Measurements from ENCODE around the gene DUSP16.
"Not testable (repeated sequence)": the region's sequence is repeated elsewhere in the genome, so short reads cannot be mapped to it uniquely, and the experiment has no call there.

DUSP16 gene

DNA sequence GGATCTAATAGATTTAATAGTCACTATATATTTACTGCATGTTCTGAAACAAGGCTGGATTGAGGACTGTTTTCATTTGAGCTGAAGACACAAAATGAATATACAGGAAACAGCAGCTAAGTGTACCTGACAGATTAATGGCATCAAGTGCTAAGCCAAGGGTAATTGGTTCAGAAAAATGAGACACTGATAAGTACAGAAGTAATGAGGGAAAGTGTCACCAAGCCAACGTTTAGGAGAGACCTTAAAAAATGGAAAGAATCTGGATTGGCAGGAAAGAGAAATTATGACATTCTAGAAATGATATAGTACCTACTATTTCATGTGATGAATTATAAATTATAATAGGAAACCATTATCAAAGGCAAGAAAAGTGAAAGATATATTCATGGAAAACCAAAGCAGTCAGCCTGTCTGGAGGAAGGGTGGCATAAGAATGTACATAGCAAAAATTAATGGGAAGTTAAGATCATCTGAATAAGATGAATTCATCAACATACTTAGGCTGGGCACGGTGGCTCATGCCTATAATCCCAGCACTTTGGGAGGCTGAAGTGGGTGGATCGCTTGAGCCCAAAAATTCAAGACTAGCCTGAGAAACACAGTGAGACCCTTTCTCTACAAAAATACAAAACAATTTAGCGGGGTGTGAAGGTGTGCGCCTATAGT lies 21.0 kb upstream of the DUSP16 start:
- DNase-seq: no peak

DNA sequence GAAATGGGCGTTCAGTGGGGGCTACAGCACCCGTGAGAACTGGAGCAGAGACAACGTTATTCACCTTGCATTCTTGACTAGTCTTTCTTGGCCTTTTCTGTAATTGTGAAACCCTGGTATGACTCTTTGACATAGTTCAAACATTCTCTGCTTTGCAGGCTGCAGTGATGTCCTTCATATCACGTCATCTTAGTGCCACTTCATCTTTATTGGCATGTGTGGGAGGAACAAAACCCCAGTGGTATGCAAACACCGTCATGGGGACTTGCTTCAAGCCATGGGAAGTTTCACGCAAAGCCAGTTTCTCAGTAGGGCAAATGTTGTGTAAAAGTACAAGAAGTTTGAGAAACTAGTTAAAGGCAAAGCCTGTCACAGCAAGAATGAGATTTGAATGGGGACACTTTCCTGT lies 20.2 kb upstream of the DUSP16 start:
- no peak for DNase-seq

DNA sequence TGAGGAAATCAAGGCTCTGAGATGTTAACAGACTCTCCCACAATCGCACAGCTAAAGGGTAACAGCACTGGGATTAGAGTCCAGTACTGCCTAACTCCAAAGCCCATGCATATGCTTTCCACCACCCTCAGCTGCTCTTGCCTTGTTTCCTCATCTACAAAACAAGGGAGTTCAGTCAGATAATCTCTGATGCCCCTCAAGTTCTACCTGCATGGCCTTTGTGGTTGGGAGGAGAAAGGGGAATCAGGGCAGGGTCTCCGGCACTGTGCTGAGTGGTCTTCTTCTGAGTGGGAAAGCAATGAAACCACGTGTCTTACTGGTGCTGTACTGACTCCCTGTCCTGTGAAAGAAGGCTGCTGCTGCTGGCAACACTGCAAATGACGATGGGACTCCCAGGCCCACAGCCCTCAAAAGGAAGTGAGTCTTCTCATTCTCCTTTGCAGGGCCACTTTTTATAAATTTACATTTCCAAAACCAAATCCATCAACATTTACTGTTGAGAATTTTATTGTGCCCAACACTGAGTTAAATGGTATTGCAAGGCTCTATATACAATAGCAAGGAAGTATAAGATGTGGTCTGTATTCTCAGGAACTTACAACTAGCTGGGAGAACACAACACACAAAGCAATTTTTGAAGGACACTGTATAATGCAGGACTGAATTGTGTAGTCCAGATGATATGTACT lies 19.7 kb upstream of the DUSP16 start:
- DNase-seq: no peak

DNA sequence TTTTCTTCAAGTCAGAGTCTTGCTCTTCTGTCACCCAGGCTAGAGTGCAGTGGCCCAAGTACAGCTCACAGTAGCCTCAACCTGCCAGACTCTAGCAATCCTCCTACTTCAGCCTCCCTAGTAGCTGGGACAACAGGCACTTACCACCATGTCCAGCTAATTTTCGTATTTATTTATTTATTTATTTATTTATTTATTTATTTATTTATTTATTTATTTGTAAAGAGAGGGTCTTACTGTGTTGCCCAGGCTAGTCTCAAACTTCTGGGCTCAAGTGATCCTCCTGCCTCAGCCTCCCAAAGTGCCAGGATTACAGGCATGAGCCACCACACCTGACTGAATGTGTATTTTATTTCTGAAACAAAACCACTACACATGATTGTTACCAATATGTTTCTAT lies 18.1 kb upstream of the DUSP16 start:
- DNase-seq: not testable (repeated sequence)

DNA sequence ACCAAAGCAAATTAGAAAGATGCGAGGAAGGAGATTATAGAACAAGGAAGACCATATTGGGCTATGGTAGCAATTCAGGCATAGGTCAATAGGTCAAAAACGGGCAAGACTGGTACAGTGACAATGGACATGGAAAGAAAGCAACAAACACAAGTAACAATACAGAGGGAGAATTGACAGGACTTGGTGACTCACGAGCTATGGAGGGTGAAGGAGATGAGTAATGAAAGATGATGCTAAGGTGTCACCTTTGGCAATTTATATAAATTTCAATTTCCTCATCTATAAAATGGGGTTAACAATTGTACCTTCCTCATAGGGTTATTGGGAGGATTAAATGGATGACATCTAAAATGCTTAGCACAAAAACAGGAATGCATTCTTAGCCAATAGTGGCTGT lies 15.1 kb upstream of the DUSP16 start:
- no peak for DNase-seq

DNA sequence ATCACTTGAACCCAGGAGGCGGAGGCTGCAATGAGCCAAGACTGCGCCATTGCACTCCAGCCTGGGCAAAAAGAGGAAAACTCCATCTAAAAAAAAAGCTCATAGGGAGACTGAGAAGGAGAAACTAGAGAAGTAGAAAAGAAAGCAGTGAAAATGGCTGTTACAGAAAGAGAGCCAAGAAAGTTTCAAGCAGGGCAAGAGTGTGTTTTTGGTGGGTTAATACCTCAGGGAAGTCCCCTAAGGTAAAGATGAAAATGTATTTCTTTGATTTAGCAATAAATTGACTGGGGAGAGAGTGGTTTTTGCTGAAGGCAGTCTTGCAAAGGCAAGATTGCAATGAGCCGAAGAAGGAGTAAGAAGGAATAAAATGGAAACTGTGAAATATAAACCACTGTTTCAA lies 10.0 kb upstream of the DUSP16 start:
- no peak for DNase-seq

DNA sequence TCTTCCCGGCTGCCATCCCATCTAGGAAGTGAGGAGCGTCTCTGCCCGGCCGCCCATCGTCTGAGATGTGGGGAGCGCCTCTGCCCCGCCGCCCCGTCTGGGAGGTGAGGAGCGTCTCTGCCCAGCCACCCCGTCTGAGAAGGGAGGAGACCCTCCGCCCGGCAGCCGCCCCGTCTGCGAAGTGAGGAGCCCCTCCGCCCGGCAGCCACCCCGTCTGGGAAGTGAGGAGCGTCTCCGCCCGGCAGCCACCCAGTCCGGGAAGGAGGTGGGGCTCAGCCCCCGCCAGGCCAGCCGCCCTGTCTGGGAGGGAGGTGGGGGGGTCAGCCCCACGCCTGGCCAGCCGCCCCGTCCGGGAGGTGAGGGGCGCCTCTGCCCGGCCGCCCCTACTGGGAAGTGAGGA lies 3.3 kb upstream of the DUSP16 start:
- DNase-seq: not testable (repeated sequence)

DNA sequence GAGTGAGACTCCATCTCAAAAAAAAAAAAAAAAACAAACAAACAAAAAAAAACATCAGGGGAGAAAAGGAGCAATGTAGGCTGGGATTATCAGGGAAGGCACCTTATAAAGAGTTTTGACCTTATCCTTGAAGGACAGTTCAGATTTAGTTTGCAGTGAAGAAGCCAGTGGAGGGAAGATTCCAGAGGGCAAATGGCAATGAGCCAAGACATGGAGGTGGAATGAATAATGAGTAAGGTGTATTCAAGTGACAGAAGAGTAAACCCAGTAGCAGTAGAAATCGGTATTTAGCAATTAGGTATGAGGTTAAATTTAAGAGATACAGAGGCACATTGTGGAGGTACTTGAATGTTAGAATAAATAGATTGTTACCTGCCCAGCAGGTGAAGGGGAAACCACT lies 2.2 kb upstream of the DUSP16 start:
- no peak for DNase-seq

DNA sequence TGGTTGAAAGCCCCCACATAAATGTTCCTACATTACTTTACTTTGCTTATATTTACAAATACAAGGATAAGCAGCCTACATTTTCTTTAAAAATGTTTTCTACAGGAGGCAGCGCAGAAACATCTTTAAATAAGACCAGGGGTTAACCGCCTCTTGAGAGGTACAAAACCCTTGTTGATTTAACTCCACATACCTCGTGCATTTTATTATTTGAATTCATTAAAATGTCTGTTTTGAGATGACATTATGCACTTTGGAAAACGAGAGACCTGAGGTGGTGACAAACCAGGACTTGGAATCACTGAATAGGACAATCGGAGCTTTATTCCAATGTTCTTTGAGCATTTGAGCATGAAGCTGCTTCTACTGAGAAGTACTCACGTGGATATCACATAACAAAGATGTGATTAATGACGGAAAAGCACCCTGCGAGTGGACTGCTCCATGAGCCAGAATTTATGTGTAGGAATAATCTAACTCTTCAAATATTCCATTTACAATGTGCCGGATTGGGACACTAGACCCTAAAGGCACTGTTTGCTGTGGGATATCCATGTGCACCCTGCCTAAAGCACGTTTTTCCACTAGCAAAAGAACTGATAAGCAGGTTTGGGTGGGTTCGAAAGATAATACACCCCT lies 746 bp upstream of the DUSP16 start:
- DNase-seq: no peak

DNA sequence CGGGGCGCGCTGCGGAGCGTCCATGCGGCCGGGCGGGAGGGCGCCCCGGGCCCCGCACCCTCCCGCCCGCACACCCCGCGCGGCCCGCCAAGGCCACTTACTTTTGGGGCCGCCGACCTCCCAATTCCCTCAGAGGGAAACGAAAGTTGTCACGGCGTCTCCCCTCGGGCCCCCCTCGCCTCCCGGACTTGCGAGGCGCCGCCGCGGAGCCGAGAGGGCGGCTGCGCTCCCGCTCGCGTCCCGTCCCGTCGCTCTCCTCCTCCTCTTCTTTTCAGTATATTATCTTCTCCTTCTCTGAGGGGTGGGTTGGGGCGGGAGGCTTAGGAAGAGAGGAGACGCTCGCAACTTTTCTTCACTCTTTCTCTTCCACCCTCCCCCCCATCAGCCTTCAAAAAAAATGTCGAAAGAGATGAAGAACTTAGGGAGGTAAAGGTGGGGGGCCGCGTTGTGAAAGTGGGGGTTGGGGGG lies 613 bp downstream of the DUSP16 start:
- peak; percentile 19 for DNase-seq

DNA sequence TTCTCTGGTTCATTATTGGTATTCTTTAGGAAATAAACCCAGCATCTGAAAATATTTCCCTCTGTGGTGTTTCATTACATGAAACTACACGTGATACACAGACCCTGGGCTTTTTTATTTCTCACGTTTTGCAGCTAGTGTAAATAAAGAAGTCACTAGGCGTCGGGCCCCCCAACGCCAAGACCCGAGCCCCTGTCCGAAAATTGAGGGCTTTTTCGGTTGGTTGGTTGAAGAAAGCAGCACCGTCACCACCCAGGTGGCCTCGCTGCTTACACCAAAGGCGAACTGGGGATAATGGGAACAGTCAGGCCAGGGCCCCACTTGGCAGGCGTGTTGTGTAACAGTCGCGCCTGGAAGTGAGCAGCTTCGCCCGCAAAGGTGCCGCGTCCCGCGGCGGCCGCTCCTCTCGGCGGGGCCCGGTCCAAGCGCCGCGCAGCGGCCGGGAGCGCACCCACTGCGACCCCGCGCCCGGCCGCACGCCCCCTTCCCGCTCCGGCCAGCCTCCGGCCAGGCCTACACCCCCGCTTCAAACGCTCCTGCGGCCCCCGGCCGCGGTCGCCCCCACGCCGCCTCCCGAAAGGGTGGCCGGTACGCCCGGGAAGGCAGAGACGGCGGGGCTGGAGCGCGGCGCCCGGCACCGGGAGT lies 1.2 kb downstream of the DUSP16 start:
- peak; percentile 34 for DNase-seq

DNA sequence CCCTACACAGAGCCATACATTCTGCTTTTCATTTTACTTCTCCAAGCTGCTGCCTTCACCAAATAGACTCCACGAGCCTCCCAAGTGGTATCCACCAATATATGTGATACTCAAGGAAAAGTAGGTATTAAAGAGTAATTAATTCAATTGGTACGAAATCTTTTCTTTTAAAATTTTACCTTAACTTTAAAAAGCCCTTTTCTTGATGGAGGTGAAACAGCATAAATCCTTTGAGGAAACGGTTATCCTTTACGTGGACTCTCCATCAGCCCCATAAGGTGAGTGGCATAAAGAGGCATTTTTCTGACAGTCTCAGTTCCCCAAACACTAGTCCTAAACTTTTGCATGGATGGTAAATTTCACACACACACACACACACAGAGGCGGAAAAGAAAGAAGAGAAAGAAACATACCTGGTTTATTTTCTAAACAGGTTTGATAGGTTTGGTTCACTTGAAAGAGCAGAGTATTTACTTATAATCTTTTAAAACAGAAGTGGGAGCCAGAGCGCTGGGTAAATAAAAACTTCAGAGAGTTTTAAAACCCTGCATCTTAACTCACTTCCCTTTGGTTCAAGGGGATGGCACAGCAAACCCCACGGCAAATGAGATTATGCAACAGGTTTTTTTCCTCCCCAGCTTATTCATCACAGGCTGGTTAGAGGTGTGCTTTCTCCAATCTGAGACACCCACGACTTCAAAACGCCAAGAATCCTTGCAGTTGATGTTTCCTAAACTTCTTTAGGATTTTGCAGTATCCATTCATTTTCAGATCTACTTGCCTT lies 1.9 kb downstream of the DUSP16 start:
- peak; percentile 43 for DNase-seq

DNA sequence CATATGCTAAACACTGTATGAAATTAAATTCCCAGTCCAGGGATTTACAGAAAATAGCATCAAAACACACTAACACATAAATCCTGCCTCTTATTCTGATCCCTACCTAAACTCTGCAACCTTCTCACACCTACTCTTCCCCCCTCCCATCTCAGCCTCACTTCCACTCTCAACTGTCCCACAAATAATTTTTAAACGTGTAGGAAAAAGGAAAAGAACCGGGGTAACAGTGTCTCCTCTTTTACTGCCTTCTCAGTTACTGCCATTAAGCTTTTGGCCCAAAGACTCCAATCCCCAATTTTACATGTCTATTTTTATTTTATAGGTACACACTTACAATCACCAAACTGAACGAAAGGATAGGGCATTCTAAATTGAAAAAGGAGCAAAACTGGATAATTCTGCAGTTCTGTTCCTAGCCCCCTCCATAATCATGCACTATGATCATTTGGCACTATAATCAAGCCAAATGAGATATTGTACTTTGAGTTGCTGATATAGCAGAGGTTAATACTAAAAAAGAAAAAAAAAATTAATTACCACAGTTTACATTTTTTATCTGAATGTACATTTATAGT lies 2.9 kb downstream of the DUSP16 start:
- DNase-seq: no peak

DNA sequence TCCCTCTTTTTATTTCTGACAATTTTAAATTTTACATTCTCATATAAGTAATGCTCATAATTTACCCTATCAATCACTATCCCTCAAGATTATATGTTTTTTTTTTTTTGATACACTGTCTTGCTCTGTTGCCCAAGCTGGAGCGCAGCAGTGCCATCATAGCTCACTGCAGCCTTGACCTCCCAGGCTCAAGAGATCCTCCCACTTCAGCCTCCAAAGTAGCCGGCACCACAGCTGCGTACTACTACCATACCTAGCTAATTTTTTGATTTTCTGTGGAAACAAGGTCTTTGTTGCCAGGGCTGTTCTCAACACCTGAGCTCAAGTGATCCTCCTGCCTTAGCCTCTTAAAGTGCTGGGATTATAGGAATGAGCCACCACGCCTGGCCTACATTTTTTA lies 4.4 kb downstream of the DUSP16 start:
- no peak for DNase-seq

DNA sequence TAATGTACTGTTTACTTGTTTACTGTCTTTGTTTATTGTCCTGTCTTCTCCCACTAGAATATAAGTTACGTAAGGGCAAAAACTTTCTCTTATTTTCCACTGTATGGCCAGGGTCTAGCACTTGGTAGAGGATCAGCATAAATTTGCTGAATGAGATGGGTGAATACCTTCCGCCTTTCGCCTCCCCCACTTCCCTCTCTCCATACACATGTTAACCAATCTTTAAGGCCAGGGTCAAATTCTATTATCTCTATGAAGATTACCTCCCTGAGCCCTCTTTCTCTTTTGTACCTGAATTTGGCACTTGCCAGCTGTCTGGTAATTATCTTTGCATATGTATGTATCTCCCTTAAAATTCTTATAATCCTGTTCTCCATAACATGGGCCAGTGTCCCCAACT lies 4.9 kb downstream of the DUSP16 start:
- no peak for DNase-seq

DNA sequence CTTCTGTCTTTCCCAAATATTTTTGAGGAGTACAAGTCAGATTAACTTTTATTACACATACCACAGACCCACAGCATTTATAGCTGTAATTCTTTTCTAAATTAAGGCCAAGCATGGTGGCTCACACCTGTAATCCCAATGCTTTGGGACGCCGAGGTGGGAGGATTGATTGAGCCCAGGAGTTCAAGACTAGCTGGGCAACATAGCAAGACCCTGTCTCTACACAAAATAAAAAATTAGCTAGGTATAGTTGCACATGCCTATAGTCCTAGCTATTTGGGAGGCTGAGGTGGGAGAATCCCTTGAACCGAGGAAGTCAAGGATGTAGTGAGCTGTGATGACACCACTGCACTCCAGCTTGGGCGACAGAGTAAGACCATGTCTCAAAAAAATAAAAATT lies 7.0 kb downstream of the DUSP16 start:
- no peak for DNase-seq

DNA sequence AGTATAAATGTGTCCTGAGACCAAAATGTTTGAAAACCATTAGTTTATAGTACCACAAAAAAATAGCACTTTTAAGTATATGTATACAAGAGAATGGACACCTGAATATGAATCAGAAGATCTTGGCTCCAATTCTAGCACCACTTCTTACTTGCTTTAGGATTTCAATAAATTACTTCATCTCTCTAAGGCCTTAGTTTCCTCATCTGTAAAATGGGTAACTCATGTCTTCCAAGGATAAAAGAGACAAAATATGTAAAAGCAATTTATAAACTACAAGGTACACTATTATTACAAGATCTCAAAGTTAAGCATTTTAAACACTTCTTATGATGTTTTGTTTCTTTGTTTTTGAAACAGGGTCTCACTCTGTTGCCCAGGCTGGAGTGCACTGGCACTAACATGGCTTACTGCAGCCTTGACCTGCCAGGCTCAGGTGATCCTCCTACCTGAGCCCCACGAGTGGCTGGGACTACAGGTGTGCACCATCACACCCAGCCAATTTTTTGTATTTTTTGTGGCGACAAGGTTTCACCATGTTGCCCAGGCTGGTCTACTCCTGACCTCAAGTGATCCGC lies 9.4 kb downstream of the DUSP16 start:
- no peak for DNase-seq

DNA sequence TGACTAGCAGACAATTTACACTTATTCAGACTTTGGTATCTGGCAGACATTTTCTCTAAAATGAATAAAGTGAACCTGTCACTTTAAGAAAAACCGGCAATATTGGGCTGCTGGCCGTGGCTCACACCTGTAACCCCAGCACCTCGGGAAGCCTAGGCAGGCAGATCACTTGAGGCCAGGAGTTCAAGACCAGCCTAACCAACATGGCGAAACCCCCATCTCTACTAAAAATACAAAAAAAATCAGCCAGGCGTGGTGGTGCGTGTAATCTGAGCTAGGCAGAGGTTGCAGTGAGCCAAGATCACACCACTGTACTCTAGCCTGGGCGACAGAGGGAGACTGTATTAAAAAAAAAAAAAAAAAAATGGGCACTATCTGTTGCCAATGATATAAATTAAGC lies 11.5 kb downstream of the DUSP16 start:
- no peak for DNase-seq

DNA sequence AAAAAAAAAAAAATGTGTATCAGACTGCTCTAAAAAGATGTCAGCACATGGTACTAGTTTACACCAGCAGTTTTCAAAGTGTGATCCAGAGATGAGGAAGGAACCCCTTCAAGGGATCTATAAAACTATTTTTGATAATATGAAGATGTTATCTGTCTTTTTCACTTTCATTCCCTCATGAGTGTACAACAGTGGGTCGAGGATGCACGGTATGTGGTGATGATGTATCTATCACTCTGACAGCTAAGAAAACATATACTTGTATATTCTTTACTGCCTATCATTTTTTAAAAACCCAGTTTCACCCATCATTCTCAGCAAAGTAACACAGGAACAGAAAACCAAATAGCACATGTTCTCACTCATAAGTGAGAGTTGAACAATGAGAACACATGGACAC lies 12.4 kb downstream of the DUSP16 start:
- DNase-seq: no peak

DNA sequence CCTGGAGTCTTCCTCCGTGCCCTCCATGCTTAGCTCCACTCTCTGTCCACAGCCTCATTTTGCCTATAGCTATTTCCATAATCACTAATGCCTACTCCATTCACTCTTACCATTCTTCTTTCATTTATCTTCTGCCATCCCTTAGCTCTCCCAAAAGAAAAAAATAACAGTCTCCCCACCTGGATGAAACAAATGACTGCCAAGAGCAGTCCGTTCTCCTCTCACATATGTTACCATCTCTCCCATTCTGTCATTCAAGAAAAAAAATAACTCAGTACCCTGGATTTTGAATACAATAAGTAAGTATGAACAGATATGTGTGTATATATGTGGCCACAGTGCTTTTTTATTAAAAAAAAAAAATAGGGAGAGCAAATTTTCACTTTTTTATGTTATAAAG lies 13.2 kb downstream of the DUSP16 start:
- no peak for DNase-seq

DNA sequence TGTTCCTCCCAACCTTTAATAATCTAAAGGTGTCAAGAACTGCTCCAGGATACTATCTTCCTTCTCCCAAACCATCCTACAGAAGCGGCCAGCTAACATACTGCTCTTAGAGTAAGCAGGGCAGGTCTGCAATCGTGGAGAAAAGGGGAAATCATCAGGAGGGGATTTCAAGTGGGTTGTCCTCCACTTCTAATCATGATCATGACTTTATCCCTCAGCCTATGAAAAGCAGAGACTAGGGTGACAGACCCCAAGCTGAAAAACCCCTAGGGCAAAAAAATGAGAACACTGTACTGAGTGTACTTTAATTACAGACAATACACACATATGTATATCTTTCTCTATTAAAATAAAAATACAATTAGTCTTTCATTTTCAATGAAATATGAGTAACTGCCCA lies 13.9 kb downstream of the DUSP16 start:
- DNase-seq: no peak

DNA sequence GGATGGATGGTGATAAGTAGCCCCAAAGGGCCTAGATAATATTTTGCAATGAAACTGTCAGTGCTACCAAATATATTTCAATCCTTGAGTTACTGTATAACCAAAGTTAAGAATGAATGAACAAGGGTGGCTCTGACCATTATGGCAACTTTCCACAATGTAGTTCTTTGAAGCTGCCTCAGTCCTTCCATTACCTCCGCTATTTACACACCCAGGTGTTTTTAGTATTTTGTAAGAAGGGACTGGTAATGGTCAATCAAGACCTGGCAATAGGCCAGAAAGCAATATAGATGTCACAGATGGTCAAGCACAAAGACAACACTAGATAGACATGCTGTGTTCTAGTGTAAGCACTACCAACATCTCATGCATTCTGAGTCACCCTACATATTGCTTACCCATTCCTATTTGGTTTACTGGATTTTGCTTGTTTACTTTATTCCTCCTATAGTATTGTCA lies 16.3 kb downstream of the DUSP16 start:
- no peak for DNase-seq

Measured in activated CD4-positive, alpha-beta T cell treated with anti-CD3 and anti-CD28 coated beads for 1 hour (primary cell).